Neuronal stem cell (in vitro differentiated cells): Measurements from ENCODE around the gene PLP2.

Source experiments
- DNase-seq: peaks from one replicate; pipeline ENCODE4 v3.0.0-alpha.2; 2013; ENCODE audit warnings: low spot score
- H2AFZ ChIP-seq: one replicate; pipeline ENCODE4 v1.6.1; 2013; ENCODE audit warnings: mild to moderate bottlenecking, low read length, inconsistent platforms
- H2AK5ac ChIP-seq: 2 replicates; pipeline ENCODE4 v1.6.1; 2013; ENCODE audit warnings: low read depth, mild to moderate bottlenecking, inconsistent platforms, low read length, moderate library complexity, mixed read lengths
- H2BK120ac ChIP-seq: 2 replicates; pipeline ENCODE4 v1.6.1; 2013; ENCODE audit warnings: low read depth, mild to moderate bottlenecking, inconsistent platforms, low read length, moderate library complexity, mixed read lengths
- H2BK12ac ChIP-seq: one replicate; pipeline ENCODE4 v1.6.1; 2013; ENCODE audit warnings: low read length, inconsistent platforms
- H2BK15ac ChIP-seq: 2 replicates; pipeline ENCODE4 v1.6.1; 2013; ENCODE audit warnings: mild to moderate bottlenecking, low read length, inconsistent platforms, mixed read lengths
- H2BK5ac ChIP-seq: one replicate; pipeline ENCODE4 v1.6.1; 2013; ENCODE audit warnings: inconsistent platforms, mild to moderate bottlenecking, low read length, moderate library complexity
- H3K14ac ChIP-seq: one replicate; pipeline ENCODE4 v1.6.1; 2013; ENCODE audit warnings: low read length, inconsistent platforms
- H3K18ac ChIP-seq: 2 replicates; pipeline ENCODE4 v1.6.1; 2013; ENCODE audit warnings: low read length, inconsistent platforms
- H3K23ac ChIP-seq: 2 replicates; pipeline ENCODE4 v1.6.1; 2013; ENCODE audit warnings: low read depth, mild to moderate bottlenecking, mixed read lengths, low read length, inconsistent platforms; ENCODE audit not compliant: poor library complexity
- H3K27ac ChIP-seq: replicated peaks from 3 replicates; pipeline ENCODE4 v1.5.1; 2013; ENCODE audit warnings: low read length, inconsistent platforms
- H3K27me3 ChIP-seq, 3 experiments: 2 replicates each; pipeline ENCODE4 v1.6.1; 2013; ENCODE audit warnings: low read length in 3 of 3, mild to moderate bottlenecking in 2 of 3, inconsistent platforms in 1 of 3, low read depth in 1 of 3, mixed read lengths in 1 of 3, moderate library complexity in 1 of 3; ENCODE audit not compliant: control insufficient read depth in 3 of 3, insufficient read depth in 3 of 3
- H3K36me3 ChIP-seq, 2 donors: replicated peaks in 1 of 2; 2 replicates each; pipeline ENCODE4 v1.6.1; 2013; ENCODE audit warnings: low read length in 2 of 2; ENCODE audit not compliant: control insufficient read depth in 2 of 2, insufficient read depth in 2 of 2
- H3K4ac ChIP-seq: 2 replicates; pipeline ENCODE4 v1.6.1; 2013; ENCODE audit warnings: inconsistent platforms, mild to moderate bottlenecking, low read length, moderate library complexity
- H3K4me1 ChIP-seq, 2 donors: 1 replicate in 1 of 2; 2 replicates in 1 of 2; pipeline ENCODE4 v1.6.1; 2013; ENCODE audit warnings: low read length in 2 of 2, low read depth in 1 of 2; ENCODE audit not compliant: control insufficient read depth in 2 of 2, insufficient read depth in 1 of 2
- H3K4me2 ChIP-seq: one replicate; pipeline ENCODE4 v1.6.1; 2013; ENCODE audit warnings: mild to moderate bottlenecking, low read length, inconsistent platforms; ENCODE audit not compliant: insufficient read depth, poor library complexity, severe bottlenecking
- H3K4me3 ChIP-seq, 2 donors: 2 replicates each; pipeline ENCODE4 v1.5.1; 2013; ENCODE audit warnings: low read length in 2 of 2, mild to moderate bottlenecking in 2 of 2, inconsistent platforms in 1 of 2, moderate library complexity in 1 of 2
- H3K79me1 ChIP-seq: one replicate; pipeline ENCODE4 v1.6.1; 2013; ENCODE audit warnings: low read depth, mild to moderate bottlenecking, inconsistent platforms, low read length, moderate library complexity
- H3K9ac ChIP-seq: one replicate; pipeline ENCODE4 v1.6.1; 2013; ENCODE audit warnings: mild to moderate bottlenecking, low read depth, low read length, inconsistent platforms; ENCODE audit not compliant: poor library complexity
- H3K9me3 ChIP-seq, 2 donors: replicated peaks in 1 of 2; 2 replicates each; pipeline versions ENCODE3 to v1.6.1; 2013; ENCODE audit warnings: low read length in 2 of 2, mild to moderate bottlenecking in 2 of 2, inconsistent platforms in 1 of 2, low read depth in 1 of 2, mixed read lengths in 1 of 2, moderate library complexity in 1 of 2; ENCODE audit not compliant: control insufficient read depth in 2 of 2, insufficient read depth in 1 of 2
- H4K8ac ChIP-seq: one replicate; pipeline ENCODE4 v1.6.1; 2013; ENCODE audit warnings: low read depth, mild to moderate bottlenecking, inconsistent platforms, low read length, moderate library complexity
- H4K91ac ChIP-seq: one replicate; pipeline ENCODE4 v1.6.1; 2013; ENCODE audit warnings: low read length, low read depth, mild to moderate bottlenecking, inconsistent platforms; ENCODE audit not compliant: poor library complexity
- WGBS, 2 donors: extraction: QIAGEN DNeasy Blood & Tissue Kit; methylation state at CpG; one replicate each; pipeline ENCODE4 v1.1.7; 2013; ENCODE audit warnings: missing lambda C conversion rate in 2 of 2, mixed read lengths in 1 of 2; ENCODE audit not compliant: insufficient read length in 2 of 2, insufficient replicate concordance in 1 of 2; ENCODE audit errors: extremely low coverage in 2 of 2; 5-methylcytosine and 5-hydroxymethylcytosine counted together

The PLP2 gene

DNA sequence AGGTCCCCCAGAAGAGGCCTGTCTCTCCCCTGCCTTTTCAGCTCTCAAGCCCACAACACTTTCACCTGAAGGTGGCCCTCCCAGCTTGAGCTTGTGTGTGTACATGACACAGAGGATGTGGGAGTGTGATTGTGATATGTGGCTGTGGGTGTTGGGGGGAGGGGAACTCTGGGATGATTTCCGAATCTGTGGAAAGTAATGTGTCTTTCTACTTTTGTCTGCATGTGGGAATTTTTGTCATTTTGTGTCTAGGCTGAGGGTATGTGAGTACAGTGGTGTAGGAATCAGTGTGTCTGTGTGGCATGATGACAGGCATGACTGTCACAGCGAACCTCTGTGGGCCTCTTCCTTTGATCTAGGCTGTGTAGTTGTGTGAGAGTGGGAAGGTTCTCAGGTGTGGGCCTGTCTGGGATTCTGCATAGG is 21.9 kb downstream of the PLP2 start:
- Histone ChIP-seq H3K79me1 (peaks cover 5% of the 10 kb centered on the region), H3K9me3 (no peaks in the 10 kb centered on the region), H3K27ac (no peak overlapping the region), H2AK5ac (no peak overlapping the region), H3K23ac (no peak overlapping the region), H3K18ac (no peak overlapping the region), H3K4me1 (no peaks in the 10 kb centered on the region), H3K4ac (no peak overlapping the region), H3K4me2 (no peak overlapping the region), H2AFZ (no peak overlapping the region), H3K14ac (no peak overlapping the region), H2BK5ac (no peak overlapping the region), H4K8ac (no peak overlapping the region), H3K9ac (no peak overlapping the region), H3K27me3 (peaks cover 0 to 5% (median 0%) of the 10 kb centered on the region in 3 experiments), H3K36me3 (no peaks in the 10 kb centered on the region), H4K91ac (no peak overlapping the region), H2BK12ac (no peak overlapping the region), H3K4me3 (no peak overlapping the region), H2BK15ac (no peak overlapping the region), H2BK120ac (no peak overlapping the region)
- no CpG with 5 or more reads among the region's 2 CpGs for WGBS, 2 donors
- no peak for DNase-seq

DNA sequence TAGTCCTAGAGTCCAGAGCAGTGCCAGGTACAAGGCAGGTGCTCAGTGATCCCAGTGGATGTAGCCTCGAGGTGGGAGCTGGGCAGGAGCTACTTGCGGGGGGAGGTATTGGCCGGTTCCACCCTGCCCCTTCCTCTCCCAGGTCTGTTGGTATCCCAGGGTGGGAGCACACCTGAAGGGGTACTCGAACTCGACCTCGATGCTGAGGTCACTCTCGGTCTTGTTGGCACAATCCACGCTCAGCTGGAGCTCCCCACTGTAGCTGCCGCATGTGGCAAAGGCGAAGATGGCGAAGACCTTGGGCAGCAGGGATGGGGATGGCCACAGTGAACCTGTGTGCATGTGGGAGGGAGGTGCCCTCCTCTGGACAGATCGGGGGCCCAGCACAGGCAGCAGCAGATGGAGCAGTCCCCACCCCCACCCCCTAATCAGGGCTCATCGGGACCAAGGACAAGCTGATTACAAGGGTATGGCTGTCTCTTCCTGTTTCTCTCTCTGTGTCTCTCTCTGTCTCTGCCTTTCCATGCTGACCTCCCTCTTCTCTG is 25.9 kb downstream of the PLP2 start:
- peaks cover 0 to 14% (median 0%) of the 10 kb centered on the region in 3 experiments for H3K27me3 ChIP-seq
- H3K4me1 ChIP-seq, result peaks cover 0 to 2% of the 10 kb centered on the region in 2 donors
- peaks cover 6% of the 10 kb centered on the region for H3K79me1 ChIP-seq
- H3K9ac ChIP-seq, result peak overlapping the region; percentile 60
- WGBS, 2 donors, result no CpG with 5 or more reads among the region's 13 CpGs
- no peak overlapping the region for H2BK15ac ChIP-seq
- no peak for DNase-seq
- no peak overlapping the region for H3K18ac ChIP-seq
- H4K8ac ChIP-seq, result no peak overlapping the region
- H3K4me2 ChIP-seq, result no peak overlapping the region
- no peaks in the 10 kb centered on the region for H3K36me3 ChIP-seq
- H3K27ac ChIP-seq, result no peak overlapping the region
- no peak overlapping the region for H2BK12ac ChIP-seq
- H2BK5ac ChIP-seq, result no peak overlapping the region
- no peak overlapping the region for H2AK5ac ChIP-seq
- no peak overlapping the region for H3K4me3 ChIP-seq
- H3K14ac ChIP-seq, result no peak overlapping the region
- H3K4ac ChIP-seq, result no peak overlapping the region
- no peak overlapping the region for H2BK120ac ChIP-seq
- no peak overlapping the region for H4K91ac ChIP-seq
- no peaks in the 10 kb centered on the region for H3K9me3 ChIP-seq
- no peak overlapping the region for H3K23ac ChIP-seq
- no peak overlapping the region for H2AFZ ChIP-seq

DNA sequence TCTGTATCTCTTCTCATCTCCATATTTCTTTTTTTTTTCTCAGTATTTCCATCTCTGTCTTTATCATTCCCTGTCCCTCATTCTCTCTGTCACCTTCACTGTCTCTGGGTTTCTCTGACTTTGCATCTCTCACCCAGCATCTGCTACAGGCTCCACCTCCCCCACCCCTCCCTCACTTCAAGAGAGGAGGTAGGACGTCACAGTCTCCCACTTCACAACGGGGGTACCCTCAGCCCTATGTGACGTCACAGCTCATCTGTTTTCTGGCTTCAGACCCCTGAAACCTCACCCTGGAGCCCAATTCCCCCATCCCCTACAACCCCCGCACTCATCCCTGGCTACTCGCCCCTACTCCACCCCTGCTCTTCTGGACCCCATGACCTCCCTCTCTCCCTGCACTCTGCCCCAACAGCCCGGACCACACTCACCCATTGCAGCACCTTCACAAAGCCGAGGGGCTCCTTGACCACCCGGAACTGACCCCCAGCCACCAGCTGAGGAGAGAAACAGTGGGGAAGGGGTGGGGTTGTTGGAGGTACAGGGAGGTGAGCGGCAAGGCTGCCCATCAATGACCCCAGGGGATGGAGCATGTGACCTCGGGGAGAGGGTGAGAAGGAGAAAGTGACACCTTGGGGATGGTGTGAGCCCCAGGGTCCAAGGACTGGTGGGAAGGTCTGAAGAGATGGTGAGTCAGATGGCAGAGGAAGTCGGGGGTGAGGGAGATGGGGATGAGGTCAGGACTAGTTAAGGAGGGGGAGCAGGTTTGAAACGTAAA is 27.0 kb downstream of the PLP2 start:
- H3K14ac ChIP-seq, result no peak overlapping the region
- no peak overlapping the region for H2AK5ac ChIP-seq
- H2BK5ac ChIP-seq, result no peak overlapping the region
- WGBS, 2 donors, result no CpG with 5 or more reads among the region's 12 CpGs
- H3K4me2 ChIP-seq, result no peak overlapping the region
- no peak overlapping the region for H3K4ac ChIP-seq
- no peaks in the 10 kb centered on the region for H3K36me3 ChIP-seq
- DNase-seq, result no peak
- no peak overlapping the region for H2BK12ac ChIP-seq
- H3K23ac ChIP-seq, result no peak overlapping the region
- no peak overlapping the region for H2AFZ ChIP-seq
- peaks cover 6% of the 10 kb centered on the region for H3K79me1 ChIP-seq
- H3K27me3 ChIP-seq, result peaks cover 0 to 14% (median under 1%) of the 10 kb centered on the region in 3 experiments
- no peak overlapping the region for H2BK120ac ChIP-seq
- H3K18ac ChIP-seq, result no peak overlapping the region
- no peak overlapping the region for H3K27ac ChIP-seq
- H2BK15ac ChIP-seq, result no peak overlapping the region
- H3K4me3 ChIP-seq, result no peak overlapping the region
- H3K4me1 ChIP-seq, result peaks cover 0 to 2% of the 10 kb centered on the region in 2 donors
- no peaks in the 10 kb centered on the region for H3K9me3 ChIP-seq
- no peak overlapping the region for H4K8ac ChIP-seq
- no peak overlapping the region for H3K9ac ChIP-seq
- no peak overlapping the region for H4K91ac ChIP-seq

DNA sequence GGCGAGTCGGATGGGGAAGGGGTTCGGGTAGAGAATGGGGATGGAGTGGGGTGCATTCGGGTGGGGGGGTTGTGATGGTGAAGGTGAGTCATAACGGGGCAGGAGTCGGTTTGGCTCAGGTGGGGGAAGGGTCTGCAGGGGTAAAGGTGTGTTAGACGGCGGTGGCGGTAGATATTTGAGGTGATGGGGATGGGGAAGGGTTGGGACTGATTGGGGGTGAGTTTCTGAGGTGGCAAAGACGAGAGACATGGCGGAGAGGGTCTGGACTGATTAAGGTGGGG is 27.6 kb downstream of the PLP2 start:
- no peaks in the 10 kb centered on the region for H3K9me3 ChIP-seq
- no peak overlapping the region for H3K9ac ChIP-seq
- no peaks in the 10 kb centered on the region for H3K36me3 ChIP-seq
- no peak overlapping the region for H3K27ac ChIP-seq
- H2BK120ac ChIP-seq, result no peak overlapping the region
- no peak overlapping the region for H2BK5ac ChIP-seq
- peaks cover 0 to 2% of the 10 kb centered on the region in 2 donors for H3K4me1 ChIP-seq
- no peak overlapping the region for H2BK15ac ChIP-seq
- H3K4ac ChIP-seq, result no peak overlapping the region
- H2AFZ ChIP-seq, result no peak overlapping the region
- H3K27me3 ChIP-seq, result peaks cover 0 to 14% (median 6%) of the 10 kb centered on the region in 3 experiments
- H2BK12ac ChIP-seq, result no peak overlapping the region
- H3K23ac ChIP-seq, result no peak overlapping the region
- no peak overlapping the region for H4K8ac ChIP-seq
- no peak overlapping the region for H4K91ac ChIP-seq
- peaks cover 6% of the 10 kb centered on the region for H3K79me1 ChIP-seq
- DNase-seq, result no peak
- H3K4me3 ChIP-seq, result peak overlapping the region in 1 of 2 donors; percentile 41
- no peak overlapping the region for H3K4me2 ChIP-seq
- no CpG with 5 or more reads among the region's 11 CpGs for WGBS, 2 donors
- no peak overlapping the region for H3K14ac ChIP-seq
- no peak overlapping the region for H3K18ac ChIP-seq
- no peak overlapping the region for H2AK5ac ChIP-seq
